IPS-NIHi7 (cell line): Measurements from ENCODE around the gene TPM2.
A peak's percentile ranks its signal among the peaks of the same experiment; 100 is the strongest.

Experiments
- DNase-seq: peaks from one replicate; pipeline ENCODE4 v3.0.0; 2012; ENCODE audit warnings: mixed read lengths; ENCODE audit errors: extremely low spot score

Gene TPM2

DNA sequence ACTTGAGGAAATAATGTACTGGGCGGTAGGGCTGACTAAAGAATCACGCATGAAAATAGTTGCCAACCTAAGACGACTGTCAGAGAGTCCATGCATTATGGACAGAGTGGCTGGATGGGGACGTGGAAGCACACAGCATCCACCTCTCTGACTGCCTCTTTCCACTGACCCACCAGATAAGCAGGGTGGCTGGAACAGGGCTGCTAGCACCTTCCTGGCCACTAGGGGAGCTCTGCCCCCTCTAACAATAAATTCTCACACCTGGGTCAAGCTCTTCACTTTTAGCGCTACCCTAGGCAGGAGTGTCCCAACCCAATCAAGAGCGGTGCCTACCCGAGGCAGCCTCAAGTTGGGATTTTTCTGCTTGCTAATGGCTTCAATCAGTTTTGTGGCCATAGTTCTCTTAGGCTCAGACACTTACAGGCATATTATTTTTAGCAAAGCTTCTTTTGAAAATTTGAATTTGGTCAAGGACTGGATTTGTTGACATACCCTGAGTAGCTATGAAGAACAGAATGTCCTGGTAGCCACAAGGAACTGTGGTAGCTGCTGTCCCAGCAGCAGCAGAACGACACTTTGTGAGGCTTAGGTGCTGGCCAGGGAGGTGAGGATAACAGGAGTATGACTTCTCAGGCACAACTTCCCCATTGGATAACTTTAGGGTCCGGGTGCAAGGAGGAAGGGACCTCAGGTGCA lies 6.9 kb upstream of the TPM2 start:
- peak; percentile 85 for DNase-seq

- no peak for DNase-seq
These were observed 6.2 kb upstream of the TPM2 start for GRCh38 chr9:35695943-35696401.

DNA sequence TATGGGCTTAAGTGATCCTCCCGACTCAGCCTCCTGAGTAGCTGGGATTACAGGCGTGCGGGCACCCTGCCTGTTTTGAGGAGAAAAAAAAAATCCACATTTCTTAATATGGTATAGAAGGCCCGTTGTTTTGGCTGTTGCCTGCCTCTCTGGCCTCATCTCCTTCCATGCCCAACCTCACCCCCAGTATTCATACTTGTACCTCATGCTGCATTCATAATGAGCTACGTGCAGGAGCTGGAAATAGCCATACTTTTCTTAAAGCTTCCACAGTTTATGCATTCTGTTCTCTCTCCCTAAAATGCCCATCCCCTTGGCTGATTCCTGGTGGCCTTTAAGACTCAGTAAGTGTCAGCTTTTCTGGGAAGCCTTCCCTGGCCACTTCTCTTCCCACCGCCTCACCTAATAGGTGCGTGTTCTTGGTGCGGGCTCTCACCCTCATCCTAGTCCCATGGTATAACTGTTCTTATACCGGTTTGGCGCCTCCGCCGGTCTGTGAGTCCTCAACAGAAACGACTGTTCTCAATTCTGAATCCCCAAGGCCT lies 2.1 kb upstream of the TPM2 start:
- no peak for DNase-seq

DNA sequence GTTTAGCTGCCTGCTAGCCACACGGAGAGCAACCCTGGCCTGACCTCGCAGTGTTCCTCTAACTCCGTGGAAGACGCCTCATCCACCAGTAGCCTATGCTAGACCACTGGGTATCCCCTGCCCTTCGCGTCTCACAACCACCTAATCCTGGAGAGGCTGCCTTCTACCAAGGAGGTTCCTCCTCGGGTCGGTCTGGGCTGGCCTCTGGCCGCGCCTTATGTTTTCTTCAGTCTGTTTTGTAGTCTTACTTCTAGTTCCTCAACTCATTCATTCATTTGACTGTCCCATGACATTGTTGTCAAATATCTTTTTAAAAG lies 1.6 kb upstream of the TPM2 start:
- DNase-seq, result peak; percentile 54

DNA sequence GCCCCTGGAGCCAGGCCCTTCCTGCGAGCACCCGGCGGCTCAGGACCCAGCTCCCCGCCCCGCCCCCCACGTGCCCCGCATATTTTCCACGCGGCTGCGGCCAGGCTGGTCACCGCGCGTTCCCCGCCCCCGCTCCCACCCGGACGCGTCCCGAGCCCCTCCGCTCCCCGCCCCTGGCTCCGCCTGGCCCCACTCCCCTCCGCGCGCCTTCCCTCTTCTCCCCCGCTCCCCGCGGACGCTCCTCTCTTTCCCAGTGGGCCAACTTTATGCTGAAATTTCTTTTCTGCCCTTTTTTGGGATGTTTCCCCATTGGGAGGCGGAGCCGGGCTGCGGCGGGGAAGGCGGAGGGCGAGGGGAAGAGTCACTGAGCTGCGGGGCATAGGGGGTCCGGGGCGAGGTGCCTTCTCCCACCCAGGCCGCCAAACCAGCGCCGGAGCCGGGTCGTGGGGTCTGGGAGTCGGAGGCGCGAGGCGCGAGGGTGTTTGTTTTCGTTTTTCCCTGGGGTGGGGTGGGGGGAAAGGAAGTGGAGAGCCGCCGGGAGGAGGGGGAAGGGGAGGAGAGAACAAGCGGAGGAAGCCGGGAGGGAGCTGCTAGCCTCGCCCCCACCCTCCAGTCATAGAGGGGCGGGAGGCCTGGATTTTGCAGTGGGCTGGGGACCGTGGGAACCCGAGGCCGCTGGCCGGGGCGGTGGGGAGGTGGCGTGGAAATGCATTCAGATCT lies 1.0 kb upstream of the TPM2 start:
- peak; percentile 74 for DNase-seq

- DNase-seq, result peak; percentile 65
These were observed 529 bp upstream of the TPM2 start for GRCh38 chr9:35690294-35690613.

GRCh38 chr9:35688558-35689541 lies 875 bp downstream of the TPM2 start:
- DNase-seq, result no peak

GRCh38 chr9:35687972-35688557 lies 1.7 kb downstream of the TPM2 start:
- DNase-seq, result no peak

- DNase-seq, result no peak
These were observed 2.4 kb downstream of the TPM2 start for GRCh38 chr9:35687306-35687705.

GRCh38 chr9:35686222-35687203 lies 3.2 kb downstream of the TPM2 start:
- no peak for DNase-seq

- DNase-seq, result no peak
These were observed 4.2 kb downstream of the TPM2 start for GRCh38 chr9:35685506-35685905.

DNA sequence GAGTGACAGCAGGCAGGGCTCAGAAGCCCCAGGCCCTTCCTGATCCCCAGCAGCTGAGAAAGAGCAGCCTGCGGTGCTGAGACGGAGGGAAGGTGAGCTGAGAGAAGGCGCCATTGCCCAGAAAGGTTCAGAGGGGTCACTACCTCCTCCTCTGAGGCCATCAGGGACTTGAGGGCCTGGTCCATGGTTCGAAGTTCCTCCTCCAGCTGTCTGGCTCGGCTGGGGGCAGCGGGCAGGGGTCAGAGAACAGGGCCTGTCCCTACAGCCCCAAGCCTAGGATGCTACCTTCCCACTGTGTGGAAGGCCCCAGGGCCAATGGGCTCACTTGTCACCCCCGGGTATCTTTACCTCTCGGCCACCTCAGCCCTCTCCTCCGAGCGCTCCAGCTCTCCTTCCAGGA lies 4.8 kb downstream of the TPM2 start:
- no peak for DNase-seq

DNA sequence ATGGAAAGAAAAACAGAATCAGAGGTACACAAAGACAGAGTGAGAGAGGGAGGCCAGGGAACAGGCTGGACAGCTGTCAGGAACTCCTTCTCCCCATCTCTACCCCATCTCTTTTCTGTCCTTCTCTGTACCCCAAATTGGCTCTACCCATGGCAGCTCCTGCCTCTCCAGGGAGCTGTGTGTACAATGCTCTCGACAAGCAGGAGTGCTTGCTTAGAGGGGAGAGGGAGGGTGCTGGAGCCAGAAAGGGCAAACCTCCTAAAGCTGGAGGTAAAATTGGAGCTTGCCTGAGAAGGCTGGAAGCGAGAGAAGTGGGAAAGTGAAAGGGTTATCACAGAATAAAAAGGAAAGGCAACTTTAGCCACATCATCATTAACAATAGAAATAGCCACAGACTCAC lies 6.4 kb downstream of the TPM2 start:
- no peak for DNase-seq

DNA sequence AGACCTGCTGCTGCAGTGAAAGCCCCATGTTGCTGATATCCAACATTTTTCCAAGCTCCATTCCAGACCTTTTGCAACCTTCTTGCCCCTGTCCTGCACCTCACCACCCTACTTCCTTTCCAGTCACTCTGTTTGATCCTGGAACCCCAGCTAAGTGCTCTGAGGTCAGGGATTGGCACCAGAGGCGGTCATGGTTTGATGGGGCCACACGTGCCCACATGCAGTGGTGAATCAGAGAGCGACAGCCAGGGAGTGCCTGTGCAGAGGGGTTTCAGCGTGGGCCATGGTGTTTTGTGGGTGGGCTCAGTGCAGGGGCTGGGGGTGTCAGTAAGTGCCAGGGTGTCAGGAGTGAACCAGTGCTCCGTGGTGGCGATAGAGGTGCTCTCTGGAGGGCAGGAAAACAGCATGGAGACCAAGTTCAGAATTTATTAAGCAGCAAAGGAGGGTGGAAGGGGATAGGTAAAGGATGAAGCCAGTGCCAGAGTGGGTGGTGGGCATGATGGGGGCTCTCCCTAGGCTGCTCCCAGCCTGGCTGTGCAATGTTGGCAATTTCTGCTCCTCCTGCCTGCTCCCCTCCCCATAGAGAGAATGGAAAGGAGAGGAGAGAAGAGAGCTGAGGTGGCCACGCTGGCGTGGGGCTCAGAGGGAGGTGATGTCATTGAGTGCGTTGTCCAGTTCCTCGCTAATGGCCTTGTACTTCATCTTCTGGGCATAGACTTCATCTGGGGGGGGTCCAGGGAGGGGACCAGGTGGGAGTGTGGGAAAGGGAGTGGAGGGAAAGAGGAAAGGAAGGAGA lies 7.0 kb downstream of the TPM2 start:
- no peak for DNase-seq

DNA sequence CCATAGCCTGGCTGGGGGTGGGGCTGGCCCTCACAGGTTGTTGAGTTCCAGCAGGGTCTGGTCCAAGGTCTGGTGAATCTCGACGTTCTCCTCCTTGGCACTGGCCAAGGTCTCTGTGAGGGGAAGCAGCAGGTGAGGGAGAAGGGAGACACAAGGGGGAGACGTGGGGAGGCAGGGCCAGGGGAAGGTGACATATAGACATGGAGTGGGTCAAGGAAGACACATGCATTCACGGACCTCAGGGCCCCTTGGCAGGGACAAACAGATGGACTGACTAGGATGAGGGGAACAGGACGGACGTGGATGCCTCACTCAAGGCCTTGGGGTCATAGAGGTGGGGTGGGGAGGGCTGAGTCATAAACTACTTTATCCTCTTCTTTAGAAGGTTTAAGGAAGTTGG lies 7.7 kb downstream of the TPM2 start:
- no peak for DNase-seq

DNA sequence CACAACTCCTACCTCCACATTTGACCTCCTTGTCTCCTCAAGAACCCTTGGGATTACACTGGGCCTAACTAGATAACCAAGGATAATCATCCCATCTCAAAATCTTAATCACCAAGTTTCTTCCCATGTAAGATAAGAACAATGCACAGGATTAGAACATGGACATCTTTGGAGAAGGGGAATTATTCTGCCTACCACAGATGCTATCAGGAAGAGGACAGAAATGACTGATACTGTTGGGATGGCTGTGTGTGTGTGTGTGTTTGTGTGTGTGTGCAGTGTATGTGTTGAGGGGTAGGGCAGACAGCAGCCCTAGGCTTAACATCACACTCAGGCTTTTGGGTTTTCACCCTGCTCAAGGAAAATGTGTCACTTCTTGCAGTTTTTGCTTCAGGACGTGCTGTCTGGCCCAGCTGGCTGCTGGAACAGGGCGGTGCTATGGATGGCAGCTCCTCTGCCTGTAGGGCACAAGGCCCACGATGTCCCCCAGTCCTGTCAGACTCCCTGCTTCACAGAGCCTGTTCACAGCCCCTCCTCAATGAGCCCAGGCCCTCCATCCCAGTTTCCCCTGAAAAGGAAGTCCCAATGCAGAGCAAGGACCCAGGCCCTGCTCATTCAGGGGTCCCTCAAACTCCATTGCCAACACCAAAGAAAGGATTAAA lies 8.3 kb downstream of the TPM2 start:
- DNase-seq, result no peak

DNA sequence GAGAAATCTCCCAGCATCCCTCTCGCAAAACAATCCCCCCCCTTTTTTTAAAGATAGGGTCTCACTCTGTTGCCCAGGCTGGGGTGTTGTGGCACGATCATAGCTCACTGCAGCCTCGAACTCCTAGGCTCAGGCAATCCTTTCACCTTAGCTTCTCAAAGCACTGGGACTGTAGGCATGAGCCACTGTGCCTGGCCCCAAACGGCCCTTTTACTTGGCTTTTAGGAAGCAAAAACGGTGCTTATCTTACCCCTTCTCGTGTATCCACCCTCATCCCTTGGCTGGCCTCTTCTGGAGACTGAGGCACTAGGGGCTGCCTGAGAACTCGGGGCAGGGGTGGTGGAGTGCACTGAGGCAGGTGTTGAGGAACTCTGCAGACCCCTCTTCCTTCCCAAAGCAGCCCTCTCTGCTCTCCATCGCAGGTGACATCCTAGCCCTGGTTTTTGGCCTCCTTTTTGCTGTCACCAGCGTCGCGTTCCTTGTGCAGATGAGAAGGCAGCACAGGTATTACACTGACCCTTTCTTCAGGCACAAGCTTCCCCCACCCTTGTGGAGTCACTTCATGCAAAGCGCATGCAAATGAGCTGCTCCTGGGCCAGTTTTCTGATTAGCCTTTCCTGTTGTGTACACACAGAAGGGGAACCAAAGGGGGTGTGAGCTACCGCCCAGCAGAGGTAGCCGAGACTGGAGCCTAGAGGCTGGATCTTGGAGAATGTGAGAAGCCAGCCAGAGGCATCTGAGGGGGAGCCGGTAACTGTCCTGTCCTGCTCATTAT lies 9.2 kb downstream of the TPM2 start:
- DNase-seq, result peak; percentile 72

- DNase-seq, result no peak
These were observed 9.9 kb downstream of the TPM2 start for GRCh38 chr9:35679766-35680330.
